Measurements from ENCODE around the gene INCENP.
"Not testable (repeated sequence)": the region's sequence is repeated elsewhere in the genome, so short reads cannot be mapped to it uniquely, and the experiment has no call there.

The INCENP gene

DNA sequence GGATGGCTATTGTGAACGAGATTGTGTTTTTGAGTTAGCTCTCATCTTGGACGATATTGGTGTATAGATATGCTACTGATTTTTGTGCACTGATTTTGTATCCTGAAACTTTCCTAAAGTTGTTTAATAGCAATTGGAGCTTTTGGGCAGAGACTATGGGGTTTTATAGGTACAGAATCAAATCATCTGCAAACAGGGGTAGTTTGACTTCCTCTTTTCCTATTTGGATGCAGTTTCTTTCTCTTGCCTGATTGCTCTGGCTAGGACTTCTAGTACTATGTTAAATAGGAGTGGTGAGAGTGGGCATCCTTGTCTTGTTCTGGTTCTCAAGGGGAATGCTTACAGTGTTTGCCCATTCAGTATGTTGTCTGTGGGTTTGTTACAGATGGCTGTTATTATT lies 57.3 kb downstream of the INCENP start:
- no peak for DNase-seq

DNA sequence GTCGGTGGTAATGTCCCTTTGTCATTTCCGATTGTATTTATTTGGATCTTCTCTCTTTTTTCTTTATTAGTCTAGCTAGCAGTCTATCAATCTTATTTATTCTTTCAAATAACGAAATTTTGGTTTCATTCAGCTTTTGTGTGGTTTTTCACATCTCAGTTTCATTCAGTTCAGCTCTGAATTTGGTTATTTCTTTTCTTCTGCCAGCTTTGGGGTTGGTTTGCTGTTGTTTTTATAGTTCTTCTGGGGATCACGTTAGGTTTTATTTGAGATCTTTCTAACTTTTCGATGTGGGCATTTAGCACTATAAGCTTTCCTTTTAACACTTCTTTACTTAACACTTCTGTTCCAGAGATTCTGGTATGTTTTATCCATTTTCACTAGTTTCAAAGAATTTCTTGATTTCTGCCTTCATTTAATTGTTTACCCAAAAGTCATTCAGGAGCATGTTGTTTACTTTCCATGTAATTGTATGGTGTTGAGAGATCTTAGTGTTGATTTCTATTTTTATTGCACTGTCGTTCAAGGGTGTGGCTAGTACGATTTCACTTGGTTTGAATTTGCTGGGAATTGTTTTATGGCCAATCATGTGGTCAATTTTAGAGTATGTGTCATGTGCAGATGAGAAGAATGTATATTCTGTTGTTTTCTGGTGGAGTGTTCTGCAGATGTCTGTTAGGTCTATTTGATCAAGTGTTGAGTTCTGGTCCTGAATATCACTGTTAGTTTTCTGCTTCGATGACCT lies 58.5 kb downstream of the INCENP start:
- DNase-seq = no peak

DNA sequence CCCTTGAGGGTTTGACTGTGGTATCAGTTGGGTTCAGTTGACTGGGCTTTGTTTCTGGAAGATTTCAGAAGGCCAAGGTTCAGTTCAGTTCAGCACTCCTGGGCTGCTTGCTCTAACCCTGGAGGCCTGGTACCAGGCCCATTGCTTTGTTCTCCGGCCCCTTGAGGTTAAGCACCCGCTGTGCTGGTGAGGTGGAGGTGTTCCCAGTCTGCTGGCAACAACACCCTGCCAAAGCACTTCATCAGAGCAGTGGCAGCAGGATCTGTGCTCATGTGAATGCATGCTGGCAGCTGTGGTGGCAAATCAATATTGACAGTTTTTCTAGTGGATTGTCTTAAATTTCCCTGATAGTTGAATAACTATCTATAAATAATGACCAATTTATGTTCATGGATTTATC lies 62.4 kb downstream of the INCENP start:
- no peak for DNase-seq

DNA sequence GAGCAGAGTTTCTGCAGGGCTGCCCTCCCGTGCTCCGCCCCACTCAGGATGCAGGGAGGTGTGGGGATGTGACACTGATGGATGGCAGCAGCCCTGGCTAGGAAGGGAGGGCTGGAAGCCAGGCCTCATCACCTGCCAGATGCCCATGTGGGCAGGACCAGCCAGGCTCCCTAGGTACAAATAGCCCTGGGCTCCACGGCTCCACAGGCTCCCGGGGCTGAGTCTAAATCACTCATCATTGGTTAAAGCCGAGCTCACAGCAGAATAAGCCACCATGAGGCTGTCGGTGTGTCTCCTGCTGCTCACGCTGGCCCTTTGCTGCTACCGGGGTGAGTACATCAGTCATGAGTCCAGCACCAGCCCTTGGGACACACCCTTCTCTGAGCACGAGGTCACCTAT lies 66.2 kb downstream of the INCENP start, which contains the start of gene SCGB1D1:
TSS of gene SCGB1D1 (plus strand) at position 206 of the 400 bp plus-strand sequence. CDS start at position 275, 69 bp downstream.
- no peak for DNase-seq

DNA sequence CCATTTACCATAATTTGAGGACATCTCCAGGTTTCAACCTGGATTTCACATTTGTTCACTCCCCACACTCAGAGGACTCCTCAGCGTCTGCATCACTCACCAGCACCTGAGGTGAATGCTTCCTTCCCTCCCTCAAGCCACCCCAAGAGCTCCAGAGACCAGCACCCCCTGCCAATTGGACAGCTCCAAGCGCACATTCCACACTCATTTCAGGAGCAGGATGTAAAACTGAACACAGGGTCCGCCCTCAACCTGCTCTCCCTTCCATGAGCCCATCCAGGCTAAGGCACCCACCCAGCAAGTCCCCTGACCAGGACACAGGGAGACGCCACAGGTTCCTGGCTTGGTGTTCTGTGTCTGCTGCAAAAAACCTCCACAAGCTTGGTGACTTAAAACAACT lies 70.1 kb downstream of the INCENP start:
- DNase-seq = no peak

DNA sequence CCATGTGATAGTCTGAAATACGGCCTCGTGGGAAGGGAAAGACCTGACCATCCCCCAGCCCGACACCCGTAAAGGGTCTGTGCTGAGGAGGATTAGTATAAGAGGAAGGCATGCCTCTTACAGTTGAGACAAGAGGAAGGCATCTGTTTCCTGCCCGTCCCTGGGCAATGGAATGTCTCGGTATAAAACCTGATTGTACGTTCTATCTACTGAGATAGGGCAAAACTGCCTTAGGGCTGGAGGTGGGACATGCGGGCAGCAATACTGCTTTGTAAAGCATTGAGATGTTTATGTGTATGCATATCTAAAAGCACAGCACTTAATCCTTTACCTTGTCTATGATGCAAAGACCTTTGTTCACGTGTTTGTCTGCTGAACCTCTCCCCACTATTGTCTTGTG lies 71.2 kb downstream of the INCENP start:
- not testable (repeated sequence) for DNase-seq

DNA sequence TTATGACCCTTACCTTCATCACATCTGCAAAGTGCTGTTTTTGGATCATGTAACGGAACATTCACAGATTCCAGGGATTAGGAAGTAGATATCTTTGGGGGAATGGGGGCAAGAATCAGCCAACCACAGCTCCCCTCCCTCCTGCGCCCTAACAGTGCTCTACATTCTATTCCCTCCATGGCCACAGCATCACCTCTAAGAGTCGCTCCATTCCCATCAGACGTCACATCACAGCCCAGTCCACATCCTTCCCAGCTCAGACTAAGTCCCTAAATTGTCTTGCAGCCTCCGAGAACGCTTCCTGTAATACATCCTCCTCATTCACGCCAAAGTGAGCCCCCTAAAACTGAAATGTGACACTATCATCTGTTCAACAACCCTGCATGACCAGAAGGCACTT lies 72.1 kb downstream of the INCENP start:
- DNase-seq = no peak

DNA sequence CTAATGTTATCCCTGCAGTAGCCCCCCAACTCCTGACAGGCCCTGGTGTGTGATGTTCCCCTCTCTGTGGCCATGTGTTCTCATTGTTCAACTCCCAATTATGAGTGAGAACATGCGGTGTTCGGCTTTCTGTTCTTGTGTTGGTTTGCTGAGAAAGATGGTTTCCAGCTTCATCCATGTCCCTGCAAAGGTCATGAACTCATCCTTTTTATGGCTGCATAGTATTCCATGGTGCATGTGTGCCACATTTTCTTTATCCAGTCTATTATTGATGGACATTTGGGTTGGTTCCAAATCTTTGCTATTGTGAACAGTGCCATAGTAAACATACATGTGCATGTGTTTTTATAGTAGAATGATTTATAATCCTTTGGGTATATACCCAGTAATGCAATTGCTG lies 73.6 kb downstream of the INCENP start:
- not testable (repeated sequence) for DNase-seq

DNA sequence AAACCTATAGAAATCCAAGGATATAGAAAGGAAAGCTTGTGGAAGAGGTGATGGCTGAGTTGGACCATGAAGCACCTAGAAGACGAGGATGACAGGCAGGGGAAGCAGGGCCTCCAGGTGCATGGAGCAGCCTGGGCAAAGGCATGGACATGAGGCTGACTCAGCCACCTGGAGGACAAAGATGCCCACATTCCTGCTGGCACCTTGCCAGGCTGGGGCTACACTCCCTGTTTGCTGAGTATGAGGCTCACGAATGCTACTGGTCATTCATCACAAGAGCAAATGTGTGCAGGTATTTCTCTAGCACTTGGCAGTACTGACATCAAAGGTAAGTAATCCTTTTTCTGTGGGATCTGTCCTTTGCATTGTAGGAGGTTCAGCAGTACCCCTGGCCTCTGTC lies 77.6 kb downstream of the INCENP start:
- no peak for DNase-seq
